ENCODE measurements around the gene CLSTN2. TPM values are rescaled to one million over a fixed set of nuclear protein-coding genes. Genes with fewer than 3 reads are reported as not detected.

Gene CLSTN2
- total RNA-seq, 2 experiments from 2014 or later: not detected

GRCh38 chr3:140469491-140469890, 534.5 kb downstream of the CLSTN2 start:
- Mint-ChIP-seq H3K36me3 (ENCODE audit: low read depth) (no peaks in the 10 kb centered on the region), H3K27ac (no peak overlapping the region), H3K4me3 (no peak overlapping the region), H3K4me1 (ENCODE audit: low read depth) (no peaks in the 10 kb centered on the region), H3K9me3 (ENCODE audit: insufficient read depth) (no peaks in the 10 kb centered on the region), H3K27me3 (ENCODE audit: low read depth) (peaks cover 6% of the 10 kb centered on the region)
- no peak for ATAC-seq
- ChIA-PET POLR2A (no interaction called here), CTCF (no interaction called here)
- DNase-seq: no peak

GRCh38 chr3:140470211-140470610, 535.2 kb downstream of the CLSTN2 start:
- no peaks in the 10 kb centered on the region for H3K4me1 Mint-ChIP-seq (ENCODE audit: low read depth)
- no peaks in the 10 kb centered on the region for H3K9me3 Mint-ChIP-seq (ENCODE audit: insufficient read depth)
- H3K27me3 Mint-ChIP-seq (ENCODE audit: low read depth): peaks cover 6% of the 10 kb centered on the region
- DNase-seq: no peak
- POLR2A ChIA-PET: no interaction called here
- no peak overlapping the region for H3K27ac Mint-ChIP-seq
- no peaks in the 10 kb centered on the region for H3K36me3 Mint-ChIP-seq (ENCODE audit: low read depth)
- CTCF ChIA-PET: no interaction called here
- no peak overlapping the region for H3K4me3 Mint-ChIP-seq
- ATAC-seq: no peak

- no peak overlapping the region for H3K27ac Mint-ChIP-seq
- ATAC-seq (no peak), DNase-seq (no peak)
- CTCF ChIA-PET: no interaction called here
- H3K27me3 Mint-ChIP-seq (ENCODE audit: low read depth): peaks cover 6% of the 10 kb centered on the region
- no peaks in the 10 kb centered on the region for H3K36me3 Mint-ChIP-seq (ENCODE audit: low read depth)
- no peaks in the 10 kb centered on the region for H3K9me3 Mint-ChIP-seq (ENCODE audit: insufficient read depth)
- H3K4me1 Mint-ChIP-seq (ENCODE audit: low read depth): no peaks in the 10 kb centered on the region
- POLR2A ChIA-PET: no interaction called here
- no peak overlapping the region for H3K4me3 Mint-ChIP-seq
Observed at GRCh38 chr3:140470962-140471361, 536.0 kb downstream of the CLSTN2 start.

GRCh38 chr3:140472306-140473020, 537.5 kb downstream of the CLSTN2 start:
- POLR2A ChIA-PET: no interaction called here
- H3K27me3 Mint-ChIP-seq (ENCODE audit: low read depth): peaks cover 6% of the 10 kb centered on the region
- CTCF ChIA-PET: no interaction called here
- no peak overlapping the region for H3K27ac Mint-ChIP-seq
- no peaks in the 10 kb centered on the region for H3K4me1 Mint-ChIP-seq (ENCODE audit: low read depth)
- DNase-seq (no peak), ATAC-seq (no peak)
- no peaks in the 10 kb centered on the region for H3K9me3 Mint-ChIP-seq (ENCODE audit: insufficient read depth)
- H3K36me3 Mint-ChIP-seq (ENCODE audit: low read depth): no peaks in the 10 kb centered on the region
- H3K4me3 Mint-ChIP-seq: no peak overlapping the region

- POLR2A ChIA-PET: no interaction called here
- Mint-ChIP-seq H3K27ac (no peak overlapping the region), H3K4me1 (ENCODE audit: low read depth) (no peaks in the 10 kb centered on the region), H3K9me3 (ENCODE audit: insufficient read depth) (no peaks in the 10 kb centered on the region), H3K36me3 (ENCODE audit: low read depth) (no peaks in the 10 kb centered on the region), H3K4me3 (no peak overlapping the region), H3K27me3 (ENCODE audit: low read depth) (peaks cover 2% of the 10 kb centered on the region)
- CTCF ChIA-PET: no interaction called here
- no peak for ATAC-seq
- no peak for DNase-seq
Observed at GRCh38 chr3:140487566-140487965, 552.6 kb downstream of the CLSTN2 start.

GRCh38 chr3:140493271-140493670, 558.3 kb downstream of the CLSTN2 start:
- POLR2A ChIA-PET: no interaction called here
- Mint-ChIP-seq H3K27me3 (ENCODE audit: low read depth) (peaks cover 1% of the 10 kb centered on the region), H3K9me3 (ENCODE audit: insufficient read depth) (no peaks in the 10 kb centered on the region), H3K4me1 (ENCODE audit: low read depth) (no peaks in the 10 kb centered on the region), H3K4me3 (no peak overlapping the region), H3K36me3 (ENCODE audit: low read depth) (no peaks in the 10 kb centered on the region), H3K27ac (no peak overlapping the region)
- DNase-seq (no peak), ATAC-seq (no peak)
- CTCF ChIA-PET: no interaction called here

- no peak overlapping the region for H3K27ac Mint-ChIP-seq
- ChIA-PET CTCF (no interaction called here), POLR2A (no interaction called here)
- no peak overlapping the region for H3K4me3 Mint-ChIP-seq
- H3K4me1 Mint-ChIP-seq (ENCODE audit: low read depth): no peaks in the 10 kb centered on the region
- no peak for DNase-seq
- no peaks in the 10 kb centered on the region for H3K27me3 Mint-ChIP-seq (ENCODE audit: low read depth)
- H3K36me3 Mint-ChIP-seq (ENCODE audit: low read depth): no peaks in the 10 kb centered on the region
- ATAC-seq: no peak
- H3K9me3 Mint-ChIP-seq (ENCODE audit: insufficient read depth): no peaks in the 10 kb centered on the region
Observed at GRCh38 chr3:140494970-140495369, 560.0 kb downstream of the CLSTN2 start.

- Mint-ChIP-seq H3K27me3 (ENCODE audit: low read depth) (peaks cover 2% of the 10 kb centered on the region), H3K4me3 (no peak overlapping the region), H3K9me3 (ENCODE audit: insufficient read depth) (no peaks in the 10 kb centered on the region), H3K4me1 (ENCODE audit: low read depth) (no peaks in the 10 kb centered on the region), H3K36me3 (ENCODE audit: low read depth) (no peaks in the 10 kb centered on the region), H3K27ac (no peak overlapping the region)
- ATAC-seq: no peak
- ChIA-PET CTCF (no interaction called here), POLR2A (no interaction called here)
- DNase-seq: no peak
Observed at GRCh38 chr3:140497331-140497730, 562.3 kb downstream of the CLSTN2 start.

- CTCF ChIA-PET: no interaction called here
- Mint-ChIP-seq H3K4me1 (ENCODE audit: low read depth) (no peaks in the 10 kb centered on the region), H3K36me3 (ENCODE audit: low read depth) (no peaks in the 10 kb centered on the region), H3K4me3 (no peak overlapping the region), H3K27me3 (ENCODE audit: low read depth) (peaks cover 2% of the 10 kb centered on the region), H3K9me3 (ENCODE audit: insufficient read depth) (no peaks in the 10 kb centered on the region), H3K27ac (no peak overlapping the region)
- DNase-seq: no peak
- POLR2A ChIA-PET: no interaction called here
- no peak for ATAC-seq
Observed at GRCh38 chr3:140499114-140499757, 564.3 kb downstream of the CLSTN2 start.

- no peak for ATAC-seq
- POLR2A ChIA-PET: no interaction called here
- Mint-ChIP-seq H3K27me3 (ENCODE audit: low read depth) (peaks cover 2% of the 10 kb centered on the region), H3K27ac (no peak overlapping the region), H3K4me3 (no peak overlapping the region), H3K9me3 (ENCODE audit: insufficient read depth) (no peaks in the 10 kb centered on the region), H3K4me1 (ENCODE audit: low read depth) (no peaks in the 10 kb centered on the region), H3K36me3 (ENCODE audit: low read depth) (no peaks in the 10 kb centered on the region)
- DNase-seq: no peak
- CTCF ChIA-PET: no interaction called here
Observed at GRCh38 chr3:140500473-140500872, 565.5 kb downstream of the CLSTN2 start.

- Mint-ChIP-seq H3K27me3 (ENCODE audit: low read depth) (peaks cover 2% of the 10 kb centered on the region), H3K4me1 (ENCODE audit: low read depth) (no peaks in the 10 kb centered on the region), H3K9me3 (ENCODE audit: insufficient read depth) (no peaks in the 10 kb centered on the region), H3K36me3 (ENCODE audit: low read depth) (no peaks in the 10 kb centered on the region), H3K27ac (no peak overlapping the region), H3K4me3 (no peak overlapping the region)
- CTCF ChIA-PET: no interaction called here
- DNase-seq: no peak
- no peak for ATAC-seq
- POLR2A ChIA-PET: no interaction called here
Observed at GRCh38 chr3:140501061-140501769, 566.2 kb downstream of the CLSTN2 start.

GRCh38 chr3:140501770-140502364, 566.9 kb downstream of the CLSTN2 start:
- no peak for ATAC-seq
- POLR2A ChIA-PET: no interaction called here

More at GRCh38 chr3:140501770-140502364, 566.9 kb downstream of the CLSTN2 start:
- DNase-seq: no peak
- H3K4me1 Mint-ChIP-seq (ENCODE audit: low read depth): no peaks in the 10 kb centered on the region
- no peaks in the 10 kb centered on the region for H3K9me3 Mint-ChIP-seq (ENCODE audit: insufficient read depth)
- H3K27ac Mint-ChIP-seq: no peak overlapping the region
- no peaks in the 10 kb centered on the region for H3K36me3 Mint-ChIP-seq (ENCODE audit: low read depth)
- no peak overlapping the region for H3K4me3 Mint-ChIP-seq
- H3K27me3 Mint-ChIP-seq (ENCODE audit: low read depth): peaks cover 2% of the 10 kb centered on the region
- CTCF ChIA-PET: no interaction called here

All from activated CD8-positive, alpha-beta T cell treated with anti-CD3 and anti-CD28 coated beads, Interleukin-2, amount 10 ng/mL, durations not matched to agents 7 days and 5 days (primary cell).